GM21528 (cell line): ENCODE measurements around the gene MAPKAPK2.
"Not testable (repeated sequence)": the region's sequence is repeated elsewhere in the genome, so short reads cannot be mapped to it uniquely, and the experiment has no call there.

Experiments
- ATAC-seq: cut with Tn5 transposase; IDR thresholded peaks from one replicate; pipeline ENCODE4 v1.9.1; 2021; ENCODE audit warnings: mild to moderate bottlenecking, moderate library complexity; ENCODE audit not compliant: unreplicated experiment, low FRiP score

MAPKAPK2 gene

GRCh38 chr1:206768472-206769303 is 84.0 kb downstream of the MAPKAPK2 start:
- no peak for ATAC-seq

GRCh38 chr1:206769304-206769731 is 84.6 kb downstream of the MAPKAPK2 start:
- ATAC-seq = peak; percentile 60

- no peak for ATAC-seq
Measured at GRCh38 chr1:206770531-206771337, 86.0 kb downstream of the MAPKAPK2 start, which contains the start of gene IL19. TSS of gene IL19 (plus strand) at chr1:206770773. CDS start at chr1:206836663, 65,890 bp downstream.

- no peak for ATAC-seq
Measured at GRCh38 chr1:206771338-206771692, 86.6 kb downstream of the MAPKAPK2 start.

GRCh38 chr1:206772243-206772937 is 87.7 kb downstream of the MAPKAPK2 start, which contains the start of gene IL10:
TSS of gene IL10 (minus strand) at chr1:206772494. CDS start at chr1:206772435, 59 bp downstream.
- ATAC-seq = no peak

GRCh38 chr1:206774093-206774492 is 89.4 kb downstream of the MAPKAPK2 start:
- no peak for ATAC-seq

GRCh38 chr1:206776229-206776628 is 91.5 kb downstream of the MAPKAPK2 start:
- ATAC-seq = no peak

- ATAC-seq = no peak
Measured at GRCh38 chr1:206778031-206778430, 93.3 kb downstream of the MAPKAPK2 start.

- not testable (repeated sequence) for ATAC-seq
Measured at GRCh38 chr1:206778911-206779310, 94.2 kb downstream of the MAPKAPK2 start.

GRCh38 chr1:206779638-206780037 is 94.9 kb downstream of the MAPKAPK2 start:
- no peak for ATAC-seq

- peak; percentile 43 for ATAC-seq
Measured at GRCh38 chr1:206782448-206782847, 97.7 kb downstream of the MAPKAPK2 start.

- ATAC-seq = no peak
Measured at GRCh38 chr1:206783506-206783905, 98.8 kb downstream of the MAPKAPK2 start.
